Liver (tissue), 3 donors: ENCODE data around the gene PLCB3.

Source experiments
- FOXA2 ChIP-seq: IDR thresholded peaks from 2 replicates; pipeline ENCODE4 v1.6.1; 2016; ENCODE audit warnings: antibody characterized with exemption
- MAX ChIP-seq: IDR thresholded peaks from 2 replicates; pipeline ENCODE4 v1.6.1; 2016; ENCODE audit warnings: antibody characterized with exemption
- RAD21 ChIP-seq, 2 donors: IDR thresholded peaks; 2 replicates each; pipeline ENCODE4 v1.6.1; 2016; ENCODE audit warnings: antibody characterized with exemption in 2 of 2, mild to moderate bottlenecking in 2 of 2
- REST ChIP-seq: IDR thresholded peaks from 2 replicates; pipeline ENCODE4 v1.6.1; 2016; ENCODE audit warnings: antibody characterized with exemption, mild to moderate bottlenecking
- YY1 ChIP-seq: IDR thresholded peaks from 2 replicates; pipeline ENCODE4 v1.6.1; 2016; ENCODE audit warnings: antibody characterized with exemption, mild to moderate bottlenecking
- TF ChIP-seq, protein P1 (sequence below): fragments of 150-350 bp; IDR thresholded peaks from 2 replicates; pipeline ENCODE4 v1.5.1; 2017; ENCODE audit warnings: improper control_type of control experiment, low read depth, low read length; ENCODE audit not compliant: missing input control
- TF ChIP-seq, protein P2 (sequence below): IDR thresholded peaks from 2 replicates; pipeline ENCODE4 v1.6.1; 2016; ENCODE audit warnings: antibody characterized with exemption
- donor health status: healthy.
- donor health status: healthy.

DNA sequence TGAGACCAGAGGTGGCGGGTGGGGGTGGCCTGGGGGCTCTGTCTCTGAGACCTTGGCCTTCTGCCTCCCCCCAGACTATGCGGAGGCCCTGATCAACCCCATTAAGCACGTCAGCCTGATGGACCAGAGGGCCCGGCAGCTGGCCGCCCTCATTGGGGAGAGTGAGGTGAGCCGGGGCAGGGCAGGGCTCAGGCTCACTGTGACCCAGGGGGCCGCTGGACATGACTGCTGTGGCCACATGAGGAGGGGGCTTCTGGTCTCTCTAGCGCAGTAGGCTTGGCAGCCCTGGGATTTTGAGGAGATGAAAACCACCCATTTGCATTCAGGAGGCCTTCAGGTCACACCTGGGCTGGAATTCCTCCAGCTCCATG, 12.6 kb downstream of the PLCB3 start:
- TF ChIP-seq, protein P1, sequence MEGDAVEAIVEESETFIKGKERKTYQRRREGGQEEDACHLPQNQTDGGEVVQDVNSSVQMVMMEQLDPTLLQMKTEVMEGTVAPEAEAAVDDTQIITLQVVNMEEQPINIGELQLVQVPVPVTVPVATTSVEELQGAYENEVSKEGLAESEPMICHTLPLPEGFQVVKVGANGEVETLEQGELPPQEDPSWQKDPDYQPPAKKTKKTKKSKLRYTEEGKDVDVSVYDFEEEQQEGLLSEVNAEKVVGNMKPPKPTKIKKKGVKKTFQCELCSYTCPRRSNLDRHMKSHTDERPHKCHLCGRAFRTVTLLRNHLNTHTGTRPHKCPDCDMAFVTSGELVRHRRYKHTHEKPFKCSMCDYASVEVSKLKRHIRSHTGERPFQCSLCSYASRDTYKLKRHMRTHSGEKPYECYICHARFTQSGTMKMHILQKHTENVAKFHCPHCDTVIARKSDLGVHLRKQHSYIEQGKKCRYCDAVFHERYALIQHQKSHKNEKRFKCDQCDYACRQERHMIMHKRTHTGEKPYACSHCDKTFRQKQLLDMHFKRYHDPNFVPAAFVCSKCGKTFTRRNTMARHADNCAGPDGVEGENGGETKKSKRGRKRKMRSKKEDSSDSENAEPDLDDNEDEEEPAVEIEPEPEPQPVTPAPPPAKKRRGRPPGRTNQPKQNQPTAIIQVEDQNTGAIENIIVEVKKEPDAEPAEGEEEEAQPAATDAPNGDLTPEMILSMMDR, result no peak
- TF ChIP-seq YY1, result no peak
- no peak for TF ChIP-seq MAX
- TF ChIP-seq, protein P2, sequence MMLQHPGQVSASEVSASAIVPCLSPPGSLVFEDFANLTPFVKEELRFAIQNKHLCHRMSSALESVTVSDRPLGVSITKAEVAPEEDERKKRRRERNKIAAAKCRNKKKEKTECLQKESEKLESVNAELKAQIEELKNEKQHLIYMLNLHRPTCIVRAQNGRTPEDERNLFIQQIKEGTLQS, result no peak
- no peak for TF ChIP-seq REST
- no peak for TF ChIP-seq RAD21 (IDR thresholded peaks at IDR 0.05)
- no peak for TF ChIP-seq FOXA2
